Astrocyte (in vitro differentiated cells and primary cell): Measurements from ENCODE around the gene SH3BP4.

Experiments
- EZH2 ChIP-seq: IDR thresholded peaks from 2 replicates; pipeline ENCODE4 v1.6.1; 2012; ENCODE audit warnings: mild to moderate bottlenecking, low read length, inconsistent platforms; ENCODE audit not compliant: insufficient read depth
- TF ChIP-seq, protein P1 (sequence below): IDR thresholded peaks from 2 replicates; pipeline ENCODE4 v1.5.1; 2011; ENCODE audit warnings: low read depth, mild to moderate bottlenecking, inconsistent platforms, low read length, moderate library complexity; ENCODE audit not compliant: insufficient read depth

DNA sequence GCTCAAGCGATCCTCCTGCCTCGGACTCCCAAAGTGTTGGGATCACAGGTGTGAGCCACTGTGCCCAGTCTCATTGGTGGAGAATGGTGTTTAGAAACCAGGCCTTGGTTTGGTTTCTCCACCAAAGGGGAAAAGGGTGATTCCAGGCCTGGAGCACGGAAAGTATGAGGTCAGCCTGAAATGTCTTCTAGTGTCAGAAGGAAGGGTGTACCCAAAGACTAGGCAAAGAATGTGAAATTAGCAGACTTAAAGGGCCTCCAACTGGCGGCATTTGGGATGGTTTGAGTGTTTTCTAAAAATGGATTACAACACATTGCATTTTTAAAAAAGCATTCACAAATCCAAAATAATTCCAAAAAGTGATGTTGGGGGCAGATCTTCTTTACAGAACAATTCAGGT lies 139.6 kb downstream of the SH3BP4 start:
- TF ChIP-seq, protein P1, sequence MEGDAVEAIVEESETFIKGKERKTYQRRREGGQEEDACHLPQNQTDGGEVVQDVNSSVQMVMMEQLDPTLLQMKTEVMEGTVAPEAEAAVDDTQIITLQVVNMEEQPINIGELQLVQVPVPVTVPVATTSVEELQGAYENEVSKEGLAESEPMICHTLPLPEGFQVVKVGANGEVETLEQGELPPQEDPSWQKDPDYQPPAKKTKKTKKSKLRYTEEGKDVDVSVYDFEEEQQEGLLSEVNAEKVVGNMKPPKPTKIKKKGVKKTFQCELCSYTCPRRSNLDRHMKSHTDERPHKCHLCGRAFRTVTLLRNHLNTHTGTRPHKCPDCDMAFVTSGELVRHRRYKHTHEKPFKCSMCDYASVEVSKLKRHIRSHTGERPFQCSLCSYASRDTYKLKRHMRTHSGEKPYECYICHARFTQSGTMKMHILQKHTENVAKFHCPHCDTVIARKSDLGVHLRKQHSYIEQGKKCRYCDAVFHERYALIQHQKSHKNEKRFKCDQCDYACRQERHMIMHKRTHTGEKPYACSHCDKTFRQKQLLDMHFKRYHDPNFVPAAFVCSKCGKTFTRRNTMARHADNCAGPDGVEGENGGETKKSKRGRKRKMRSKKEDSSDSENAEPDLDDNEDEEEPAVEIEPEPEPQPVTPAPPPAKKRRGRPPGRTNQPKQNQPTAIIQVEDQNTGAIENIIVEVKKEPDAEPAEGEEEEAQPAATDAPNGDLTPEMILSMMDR: no peak
- TF ChIP-seq EZH2: no peak
